ENCODE data around the gene DCLRE1C.
"Not testable (repeated sequence)": the region's sequence is repeated elsewhere in the genome, so short reads cannot be mapped to it uniquely, and the experiment has no call there.

DCLRE1C gene

DNA sequence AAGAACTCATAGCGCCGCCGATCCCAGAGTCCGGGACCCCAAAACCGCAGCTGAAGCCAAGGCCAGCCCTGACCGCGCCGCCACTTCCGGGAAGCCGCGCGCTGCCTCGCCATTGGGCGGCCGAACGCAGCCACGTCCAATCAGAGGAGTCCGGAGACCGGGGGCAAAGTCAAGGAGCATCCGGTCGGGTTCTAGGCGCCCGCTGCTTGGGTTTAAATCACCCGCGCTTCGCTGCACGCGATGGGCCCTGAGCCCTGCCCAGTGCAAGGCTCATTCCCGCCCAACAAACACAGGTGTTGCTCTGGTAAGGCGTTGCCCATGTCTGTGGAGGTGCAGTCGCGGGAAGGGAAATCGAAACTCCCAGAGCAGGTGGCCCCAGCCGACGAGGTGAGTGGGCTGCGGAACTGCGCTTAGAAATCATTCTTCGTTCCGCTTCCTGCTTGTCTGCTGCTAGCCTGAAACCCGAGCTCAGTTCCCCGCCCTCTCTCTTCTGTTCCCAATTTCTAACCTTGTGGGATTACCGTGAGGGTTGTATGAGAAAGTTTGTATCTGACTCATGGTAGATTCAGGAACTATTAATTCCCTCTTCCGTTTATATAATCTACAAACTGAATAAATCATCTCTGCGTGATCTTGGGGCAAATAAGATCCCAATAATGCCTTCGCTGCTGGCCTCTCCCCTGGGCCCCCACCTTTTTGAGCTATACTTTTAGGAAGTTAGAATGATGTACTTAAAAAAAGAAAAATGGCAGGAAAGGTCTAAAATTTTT, at the start of gene DCLRE1C:
TSS of gene DCLRE1C (minus strand) at position 96 of the 770 bp plus-strand sequence. CDS start at position 10, 86 bp downstream.
- DNase-seq = peak; percentile 75

DNA sequence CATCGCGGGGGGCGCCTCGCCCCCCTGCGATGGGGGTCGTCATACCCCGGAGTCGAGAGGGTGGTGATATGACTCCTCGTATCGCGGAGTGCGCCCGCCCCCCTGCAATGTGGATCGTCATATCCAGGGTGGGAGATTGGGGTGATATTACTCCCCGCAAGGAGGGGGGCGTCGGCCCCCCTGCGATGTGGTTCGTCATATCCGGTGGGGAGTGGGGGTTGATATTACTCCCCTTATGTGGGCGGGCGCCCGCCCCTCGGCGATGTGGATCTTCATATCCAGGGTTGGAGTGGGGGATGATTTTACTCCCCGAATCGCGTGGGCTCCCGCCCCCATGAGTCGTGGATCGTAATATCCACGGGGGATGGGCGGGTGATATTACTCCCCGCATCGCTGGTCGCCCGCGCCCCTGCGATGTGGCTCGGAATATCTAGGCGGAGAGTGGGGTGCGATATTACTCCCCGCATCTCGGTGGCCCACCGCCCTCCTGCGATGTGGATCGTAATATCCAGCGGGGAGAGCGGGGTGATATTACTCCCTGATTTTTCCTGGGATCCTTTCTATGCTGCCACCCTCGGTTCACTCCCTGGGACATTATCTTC, 42.2 kb upstream of the DCLRE1C start:
- DNase-seq = no peak

DNA sequence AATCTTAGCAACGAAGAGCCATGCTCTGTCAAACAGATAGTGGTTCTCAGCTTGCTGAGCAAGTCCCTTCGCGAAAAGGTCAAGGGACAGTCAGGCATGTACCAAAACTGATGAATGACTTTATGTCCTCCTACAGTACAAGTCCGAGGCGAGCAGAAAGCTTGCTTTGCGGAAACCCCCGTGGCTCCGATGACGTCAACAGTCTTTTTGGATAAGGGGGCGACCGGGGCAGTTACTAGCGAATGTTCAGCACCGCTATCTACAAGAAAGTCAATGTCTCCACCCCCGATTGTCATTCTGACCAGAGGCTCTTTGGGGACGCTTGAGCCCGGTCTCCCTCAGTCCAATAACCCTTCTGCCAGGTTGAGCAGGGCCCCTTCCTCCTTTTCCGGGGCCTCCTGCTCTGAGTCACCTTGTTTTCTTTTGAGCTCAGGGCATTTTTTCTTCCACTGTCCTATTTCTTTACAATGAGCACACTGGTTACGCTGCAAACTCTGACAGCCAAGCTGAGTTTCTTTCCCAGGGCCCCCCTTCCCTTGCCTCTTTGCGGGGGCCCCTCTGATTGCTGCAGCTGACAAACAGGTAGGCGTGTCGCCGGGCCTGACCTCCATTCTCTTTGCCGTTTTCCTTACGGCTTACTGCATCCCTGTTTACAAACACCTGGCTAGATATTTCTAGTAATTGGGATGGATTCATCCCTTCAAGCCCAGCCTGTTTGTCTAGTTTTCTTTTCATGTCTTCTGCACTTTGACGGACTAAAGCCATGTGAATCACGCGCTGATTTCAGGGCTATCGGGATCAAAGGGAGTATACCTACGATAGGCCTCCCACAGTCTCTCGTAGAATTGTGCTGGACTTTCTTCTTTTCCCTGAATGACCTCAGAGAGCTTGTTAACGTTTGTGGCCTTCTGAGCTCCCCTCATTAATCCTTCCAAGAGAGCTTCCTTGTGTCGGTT, 39.9 kb upstream of the DCLRE1C start:
- DNase-seq = not testable (repeated sequence)

DNA sequence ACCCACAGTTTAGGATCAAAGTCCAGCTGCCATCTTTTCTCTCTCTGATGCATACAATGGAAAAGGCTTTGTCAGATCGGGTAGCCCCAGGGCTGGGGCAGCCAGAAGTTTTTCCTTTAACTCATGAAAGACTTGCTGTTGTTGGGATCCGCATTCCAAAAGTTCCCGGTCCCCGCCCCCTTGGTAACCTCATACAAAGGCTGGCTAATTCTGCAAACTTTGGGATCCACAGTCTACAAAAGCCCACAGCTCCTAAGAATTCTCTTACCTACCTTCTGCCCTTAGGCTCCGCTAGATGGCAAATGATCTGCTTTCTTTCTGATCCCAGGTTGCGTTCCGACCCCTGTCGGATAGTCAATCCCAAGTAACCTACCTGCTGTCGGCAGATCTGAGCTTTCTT, 38.4 kb upstream of the DCLRE1C start:
- not testable (repeated sequence) for DNase-seq

DNA sequence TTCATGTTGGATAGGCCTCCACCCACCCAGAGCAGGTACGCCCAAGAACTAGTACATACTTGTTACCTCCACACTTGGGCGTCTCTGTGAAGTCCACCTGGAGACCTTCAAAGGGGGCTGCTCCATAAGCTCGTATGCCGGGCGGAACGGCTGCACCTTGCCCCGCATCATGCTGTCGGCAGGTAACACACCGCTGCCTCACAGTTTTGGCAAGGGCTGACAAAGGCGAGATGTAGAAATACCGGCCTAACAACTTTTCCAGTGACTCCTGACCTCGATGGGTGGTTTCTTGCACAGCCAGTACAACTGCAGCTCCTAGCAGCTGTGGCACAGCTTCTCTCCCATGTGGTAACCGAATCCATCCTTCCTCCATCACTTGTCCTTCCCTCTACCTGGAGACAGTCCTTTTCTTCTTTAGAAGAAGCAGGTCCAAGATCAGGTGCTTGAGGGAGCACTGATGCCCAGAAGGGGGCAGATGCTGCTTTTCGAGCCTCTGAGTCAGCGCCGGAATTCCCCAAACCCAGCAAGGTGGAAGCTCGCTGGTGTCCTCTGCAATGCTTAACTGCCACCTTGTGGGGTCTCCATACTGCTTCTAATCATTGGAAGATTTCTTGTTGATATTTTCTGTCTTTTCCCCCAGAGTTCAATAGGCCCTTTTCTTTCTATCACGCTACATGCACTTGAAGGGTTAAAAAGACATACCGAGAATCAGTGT, 37.3 kb upstream of the DCLRE1C start:
- DNase-seq = not testable (repeated sequence)

DNA sequence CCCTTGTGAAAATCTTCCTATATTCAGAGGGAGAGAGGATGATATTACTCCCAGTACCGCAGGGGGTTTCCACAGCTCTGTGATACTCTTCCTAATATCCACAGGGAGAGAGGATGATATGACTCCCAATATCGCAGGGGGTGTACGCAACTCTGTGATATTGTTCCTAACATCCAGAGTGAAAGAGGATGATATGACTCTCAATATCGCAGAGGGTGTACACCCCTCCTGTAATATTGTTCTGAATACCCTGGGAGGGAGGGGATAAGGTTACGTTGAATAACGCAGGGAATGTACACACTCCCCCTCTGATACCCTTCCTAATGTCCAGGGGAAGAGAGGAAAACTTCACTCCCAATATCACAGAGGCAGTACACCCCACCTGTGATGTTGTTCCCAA, 35.7 kb upstream of the DCLRE1C start:
- not testable (repeated sequence) for DNase-seq

DNA sequence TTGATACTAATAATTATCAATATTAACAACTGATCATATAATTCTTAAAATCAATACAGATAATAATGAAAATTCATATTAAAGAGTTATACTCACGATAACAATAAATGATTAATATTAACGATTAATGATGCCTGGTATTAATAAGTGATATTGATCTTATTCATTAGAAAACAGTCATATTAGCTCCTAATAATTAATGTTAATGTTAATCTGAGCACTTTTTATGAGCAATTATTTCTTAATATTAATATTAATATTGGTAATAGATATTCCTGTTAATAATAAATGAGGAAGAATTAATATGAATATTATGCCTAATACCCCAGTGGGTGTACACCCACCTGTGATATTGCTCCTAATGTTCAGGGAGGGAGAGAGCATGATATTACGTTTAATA, 28.8 kb upstream of the DCLRE1C start:
- no peak for DNase-seq

DNA sequence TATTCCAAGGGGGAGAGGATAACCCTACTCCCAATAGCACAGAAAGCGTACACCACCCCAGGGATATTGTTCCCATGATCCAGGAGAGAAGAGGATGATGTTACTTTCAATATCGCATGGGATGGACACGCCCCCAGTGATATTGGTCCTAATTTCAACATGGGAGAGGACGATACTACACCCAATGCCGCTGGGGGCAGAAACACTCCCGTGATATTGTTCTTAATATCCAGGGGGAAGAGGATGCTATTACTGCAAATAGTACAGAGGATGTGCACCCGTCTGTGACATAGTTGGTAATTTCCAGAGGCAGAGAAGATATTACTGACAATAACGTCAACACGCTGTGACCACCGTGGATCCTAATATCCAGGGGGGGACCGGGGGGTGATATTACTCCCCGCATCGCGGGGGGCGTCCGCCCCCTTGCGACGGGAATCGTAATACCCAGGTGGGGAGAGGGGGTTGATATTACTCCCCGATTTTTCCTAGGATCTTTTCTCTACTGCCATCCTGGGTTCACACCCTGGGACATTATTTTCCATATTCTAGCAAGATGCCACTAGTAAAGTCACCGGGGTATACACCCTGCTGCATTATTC, 21.9 kb upstream of the DCLRE1C start:
- DNase-seq = no peak

DNA sequence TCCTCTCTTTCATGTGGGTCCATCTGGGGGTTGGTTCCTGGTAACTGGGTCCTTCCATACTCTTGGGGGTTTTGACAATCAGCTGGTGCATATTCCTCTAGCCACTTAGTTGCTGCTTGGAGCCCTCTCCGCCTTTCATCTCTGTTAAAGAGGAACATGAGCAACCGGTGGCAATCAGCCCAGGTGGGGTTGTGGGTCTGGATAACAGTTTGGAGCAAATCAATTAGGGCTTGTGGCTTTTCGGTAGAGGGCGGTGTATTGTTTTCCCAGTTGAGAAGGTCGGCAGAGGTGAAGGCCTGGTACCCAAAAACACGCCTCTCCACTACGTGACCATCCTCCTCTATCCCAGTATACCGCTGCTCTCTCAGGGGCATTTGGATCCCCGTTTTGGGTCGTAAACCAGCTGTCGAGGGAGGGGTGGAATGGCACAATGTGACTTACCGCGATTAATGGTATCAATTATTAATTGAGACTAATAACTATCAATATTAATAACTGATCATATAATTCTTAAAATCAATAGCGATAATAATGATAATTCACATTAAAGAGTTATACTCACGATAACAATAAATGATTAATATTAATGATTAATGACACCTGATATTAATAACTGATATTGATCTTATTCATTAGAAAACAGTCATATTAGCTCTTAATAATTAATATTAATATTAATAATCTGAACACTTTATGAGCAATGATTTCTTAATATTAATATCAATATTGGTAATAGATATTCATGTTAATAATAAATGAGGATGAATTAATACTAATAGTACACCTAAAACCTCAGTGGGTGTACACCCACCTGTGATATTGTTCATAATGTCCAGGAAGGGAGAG, 20.5 kb upstream of the DCLRE1C start:
- DNase-seq = not testable (repeated sequence)

DNA sequence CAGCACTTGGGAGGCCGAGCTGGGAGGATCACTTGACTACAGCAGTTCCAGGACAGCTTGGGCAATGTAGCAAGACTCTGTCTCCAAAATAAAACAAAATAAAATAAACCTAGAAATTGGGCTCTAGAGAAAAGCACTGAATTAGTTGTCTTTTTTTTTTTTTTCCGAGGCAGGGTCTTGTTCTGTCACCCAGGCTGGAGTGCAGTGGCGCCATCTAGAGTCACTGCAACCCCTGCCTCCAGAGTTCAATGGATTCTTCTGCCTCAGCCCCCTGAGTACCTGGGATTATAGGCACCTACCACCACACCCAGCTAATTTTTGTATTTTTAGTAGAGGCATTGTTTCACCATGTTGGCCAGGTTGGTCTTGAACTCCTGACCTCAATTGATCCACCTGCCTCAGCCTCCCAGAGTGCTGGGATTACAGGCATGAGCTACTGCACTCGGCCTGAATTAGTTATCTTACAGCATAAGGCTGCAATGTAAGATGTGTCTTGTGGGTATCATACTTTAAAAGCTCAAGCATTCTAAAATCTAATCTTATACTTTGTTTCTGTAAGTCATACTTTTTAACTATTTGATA, 18.1 kb upstream of the DCLRE1C start:
- DNase-seq = no peak

DNA sequence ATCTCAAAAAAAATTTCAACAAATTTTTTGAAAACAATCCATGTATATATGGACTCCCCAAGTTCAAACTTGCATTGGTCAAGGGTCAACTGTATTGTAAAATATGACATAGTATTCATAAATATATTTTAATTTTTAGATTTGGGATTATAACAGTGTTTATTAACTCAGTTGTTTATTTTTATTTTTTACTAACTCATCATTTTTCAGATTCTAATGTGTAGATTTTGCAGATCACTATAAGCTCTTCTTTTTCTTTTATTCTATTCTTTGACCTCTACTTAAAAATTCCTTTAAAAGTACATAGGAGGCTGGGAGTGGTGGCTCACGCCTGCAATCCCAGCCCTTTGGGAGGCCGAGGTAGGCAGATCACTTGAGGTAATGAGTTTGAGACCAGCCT, 14.0 kb upstream of the DCLRE1C start:
- no peak for DNase-seq

DNA sequence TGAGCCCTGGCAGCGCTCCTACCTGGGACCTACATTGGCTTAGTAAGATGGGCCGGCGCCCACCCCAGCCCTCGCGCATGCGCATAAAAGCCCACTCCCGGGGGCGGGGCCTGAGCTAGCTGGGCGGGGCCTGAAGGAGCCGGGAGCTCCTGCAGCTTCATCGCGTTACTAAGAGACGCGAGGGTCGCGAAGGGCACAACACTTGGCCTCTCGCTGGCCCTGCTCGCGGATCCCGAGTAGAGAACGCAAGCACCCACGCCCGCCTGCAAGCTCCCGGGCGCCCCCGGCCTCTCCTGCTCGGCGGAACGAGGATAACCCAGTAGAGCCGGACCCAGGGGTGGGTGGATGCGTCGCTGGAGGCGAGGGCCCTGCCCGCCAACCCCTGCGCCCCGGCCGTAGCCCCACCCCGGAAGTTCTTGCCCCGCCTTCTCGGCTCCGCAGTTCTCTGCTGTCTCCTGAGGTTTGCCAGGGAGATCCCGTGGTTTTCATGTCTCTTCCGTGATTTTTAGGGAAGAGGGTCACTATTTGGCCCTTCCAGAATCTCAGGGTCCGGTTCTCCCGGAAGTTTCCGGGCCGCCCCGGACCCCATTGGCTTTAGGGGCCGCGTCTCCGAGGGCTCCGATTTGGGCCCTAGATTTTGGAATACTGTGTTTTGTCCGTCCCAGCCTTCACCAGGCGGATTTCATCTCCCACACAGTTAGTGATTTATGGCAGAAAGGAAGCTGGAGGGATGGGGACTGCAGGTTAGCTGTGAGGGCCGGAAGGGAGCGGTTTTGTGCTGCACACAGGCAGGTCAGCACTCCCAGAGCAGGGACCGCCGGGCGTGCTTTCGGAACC, 5.5 kb upstream of the DCLRE1C start, which contains the start of gene MEIG1:
TSS of gene MEIG1 (plus strand) at position 168 of the 837 bp plus-strand sequence. CDS start 7,081 bp downstream, outside the sequence.
- DNase-seq = peak; percentile 10

DNA sequence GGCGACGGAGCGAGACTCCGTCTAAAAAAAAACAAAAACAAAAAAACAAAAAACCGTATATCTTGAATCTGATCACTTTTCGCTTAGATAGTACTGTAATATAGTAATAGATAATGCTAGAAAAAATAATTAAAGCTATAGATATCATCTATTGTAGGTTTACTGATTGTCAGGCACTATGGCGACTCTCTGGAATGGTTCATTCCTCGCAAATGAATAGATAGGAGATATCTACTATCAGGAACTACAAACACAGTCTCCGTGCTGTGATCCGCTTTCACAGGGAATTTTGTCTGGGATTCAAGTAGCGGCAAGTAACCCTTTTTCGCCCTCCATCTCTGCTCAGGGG, 5.0 kb upstream of the DCLRE1C start:
- DNase-seq = no peak

DNA sequence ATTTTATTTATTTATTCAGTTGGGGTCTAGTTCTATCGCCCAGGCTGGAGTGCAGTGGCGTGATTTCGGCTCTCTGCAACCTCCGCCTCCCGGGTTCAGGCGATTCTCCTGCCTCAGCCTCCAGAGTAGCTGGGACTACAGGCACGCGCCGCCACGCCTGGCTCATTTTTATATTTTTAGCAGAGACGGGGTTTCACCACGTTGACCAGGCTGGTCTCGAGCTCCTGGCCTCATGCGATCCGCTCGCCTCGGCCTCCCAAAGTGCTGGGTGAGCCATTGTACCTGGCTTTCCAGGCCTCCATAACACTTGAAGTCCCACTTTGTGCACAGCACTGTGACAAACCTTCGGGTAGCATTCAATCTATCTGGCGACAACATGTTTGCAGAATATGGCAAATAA, 1.0 kb upstream of the DCLRE1C start:
- DNase-seq = no peak

DNA sequence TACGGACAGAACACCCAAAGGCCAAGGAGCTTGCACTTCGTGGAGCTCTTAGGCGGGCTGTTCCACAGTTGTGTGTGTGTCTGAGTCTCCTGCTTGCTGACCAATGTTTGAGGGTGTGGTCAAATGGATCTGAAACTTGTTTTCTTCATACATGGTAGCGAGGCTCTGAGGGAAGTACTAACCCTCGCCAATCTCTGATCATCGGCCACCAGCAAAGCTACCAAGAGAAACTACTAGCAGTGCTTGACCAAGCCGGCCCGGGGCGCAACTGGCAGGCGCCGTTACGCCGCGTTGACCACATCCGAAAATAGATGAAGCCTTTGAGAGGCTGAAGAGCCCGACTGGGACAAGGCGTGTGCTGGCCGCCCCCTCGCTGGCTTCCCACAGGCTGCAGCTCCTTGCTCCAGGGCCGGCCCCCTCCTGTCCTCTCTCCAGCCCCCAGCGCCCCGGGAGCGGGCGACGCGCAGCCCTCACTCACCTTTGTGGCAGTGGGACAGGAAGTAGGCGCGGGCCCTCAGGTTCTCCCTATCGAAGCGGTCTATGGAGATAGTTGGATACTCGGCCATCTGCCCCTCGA, 384 bp downstream of the DCLRE1C start:
- DNase-seq = no peak

DNA sequence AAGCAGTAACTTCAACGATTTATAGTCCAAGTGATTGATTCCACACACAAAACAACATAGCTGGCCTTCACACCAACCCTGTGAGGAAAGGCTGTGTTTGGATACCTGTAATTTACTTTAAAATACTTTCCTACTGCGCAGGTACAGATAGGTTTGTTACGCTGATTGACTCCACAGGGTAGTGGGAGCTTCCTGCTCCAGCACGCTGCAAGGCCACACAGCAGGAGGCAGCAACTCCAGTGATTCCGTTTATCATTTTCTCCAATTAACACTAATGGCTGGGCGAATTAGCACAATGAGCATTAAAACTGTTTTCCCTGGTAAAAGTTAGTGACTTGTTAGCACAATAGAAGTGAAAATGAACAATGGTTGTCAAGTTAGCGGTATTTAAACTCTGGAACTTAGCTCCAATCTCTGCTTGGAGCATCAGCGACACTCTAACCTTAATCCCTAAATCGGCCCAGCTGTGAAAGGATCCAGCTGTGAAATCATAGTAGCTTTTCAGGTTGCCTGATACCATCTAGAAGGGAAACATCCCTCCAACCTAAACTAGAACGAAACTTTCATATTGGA, 959 bp downstream of the DCLRE1C start:
- no peak for DNase-seq

DNA sequence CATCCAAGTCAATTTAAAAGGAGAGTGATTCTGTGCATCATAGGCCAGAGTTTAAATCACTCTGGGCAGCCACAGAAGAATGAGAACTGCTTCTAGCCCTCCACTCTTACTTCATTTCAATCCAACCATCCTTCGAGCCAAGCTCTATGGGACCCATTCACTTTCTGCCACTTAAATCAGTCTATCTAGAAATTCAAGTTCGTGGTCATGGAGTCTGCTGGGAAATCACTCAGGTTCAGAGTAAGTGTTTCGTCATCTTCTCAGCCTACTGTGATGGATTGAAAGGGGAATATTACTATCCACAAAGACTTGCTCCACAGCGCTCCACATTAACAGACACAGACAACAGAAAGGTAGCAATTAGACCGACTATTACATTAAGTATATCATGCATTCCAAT, 4.6 kb downstream of the DCLRE1C start:
- DNase-seq = no peak

DNA sequence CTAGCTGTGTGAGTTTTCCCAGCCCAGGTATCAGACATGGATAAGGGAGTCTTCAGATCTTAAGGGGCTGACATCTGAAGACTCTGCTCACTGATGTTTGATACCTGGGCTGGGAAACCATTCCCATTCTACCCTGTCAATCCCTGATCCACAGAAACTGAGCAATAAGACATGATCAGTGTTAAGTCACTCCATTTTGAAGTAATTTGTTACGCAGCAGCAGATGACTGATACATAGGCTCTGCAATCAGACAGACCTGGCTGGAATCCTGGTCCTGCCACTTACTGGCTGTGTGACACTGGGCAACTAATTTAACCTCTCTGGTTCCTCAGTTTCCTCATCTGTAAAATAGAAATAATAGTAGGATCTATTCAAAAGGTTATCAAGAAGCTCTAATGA, 6.6 kb downstream of the DCLRE1C start:
- no peak for DNase-seq

DNA sequence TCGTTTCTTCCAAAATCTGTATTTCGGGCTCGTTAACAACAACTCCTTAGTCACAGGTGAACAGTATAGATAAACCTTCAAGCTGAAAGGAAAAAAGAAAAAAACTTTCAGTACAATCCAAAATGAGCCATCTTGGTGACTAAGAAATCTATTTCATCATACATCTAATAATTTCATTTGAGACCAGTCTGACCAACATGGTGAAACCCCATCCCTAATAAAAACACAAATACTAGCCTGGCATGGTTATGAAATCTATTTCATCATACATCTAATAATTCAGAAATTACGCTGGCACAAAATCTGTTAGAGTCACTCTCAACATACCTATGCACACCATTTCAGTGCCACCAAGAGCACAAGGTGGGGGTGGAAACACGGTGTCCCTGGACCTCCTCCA, 8.8 kb downstream of the DCLRE1C start:
- no peak for DNase-seq

Measured in NCI-H1417 treated with DMSO at 0.1 percent for 48 hours (cell line).